ENCODE results near the gene IGF1R. TPM values are rescaled to one million over a fixed set of nuclear protein-coding genes. Genes with fewer than 3 reads are reported as not detected.

The IGF1R gene
- total RNA-seq, 1 experiment from 2014 or later, result 125 TPM

DNA sequence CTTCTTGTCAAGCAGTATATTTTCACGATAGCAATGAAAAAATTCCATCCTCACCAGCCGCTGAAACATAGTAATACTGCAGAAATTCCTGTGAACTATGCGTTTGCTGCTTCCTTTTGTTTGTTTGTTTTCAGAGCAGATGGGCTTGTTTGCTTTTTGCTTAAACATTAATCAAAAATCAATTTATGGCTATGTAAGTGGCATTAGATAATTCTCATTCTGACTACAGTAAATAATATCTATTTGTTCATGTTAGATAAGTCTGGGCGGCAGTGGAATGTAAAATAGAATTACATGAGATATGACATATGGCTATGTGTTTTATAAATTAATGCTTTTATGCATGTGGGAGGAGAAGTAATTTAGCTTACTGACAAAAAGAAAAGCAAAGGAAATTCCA, 195.5 kb downstream of the IGF1R start:
- Mint-ChIP-seq H3K4me1 (peaks cover 78% of the 10 kb centered on the region), H3K36me3 (no peaks in the 10 kb centered on the region; the same call in 1 of the 2 replicates)
- CTCF ChIA-PET, result interaction anchor here (1.0 kb wide), 1 partner anchor 71 kb away, joined by 3 read pairs; no protein-coding TSS in a partner anchor

DNA sequence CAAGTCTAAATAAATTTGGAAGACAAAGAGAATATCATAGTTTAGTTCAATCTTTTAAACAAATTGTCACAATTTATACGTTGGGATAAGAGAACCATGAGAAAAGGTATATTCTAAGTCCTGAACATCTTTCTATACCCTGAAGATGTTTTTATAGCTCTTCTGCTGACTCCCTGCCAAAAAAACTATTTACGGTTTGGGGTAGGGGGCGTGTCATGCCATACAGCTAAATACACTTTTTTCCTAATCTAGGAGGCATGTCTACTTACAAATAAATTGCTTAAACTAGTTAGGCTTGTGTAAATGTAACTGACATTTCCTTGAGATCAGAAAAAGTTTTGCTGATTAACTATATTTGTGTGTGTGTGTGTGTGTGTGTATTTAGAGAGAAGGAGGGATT, 195.9 kb downstream of the IGF1R start:
- Mint-ChIP-seq H3K27ac (peak overlapping the region; percentile 54; the same call in 1 of the 2 replicates), H3K9me3 (no peaks in the 10 kb centered on the region), H3K4me3 (no peak overlapping the region), H3K36me3 (no peaks in the 10 kb centered on the region; the same call in 1 of the 2 replicates), H3K4me1 (peaks cover 79% of the 10 kb centered on the region), H3K27me3 (ENCODE audit: low read depth) (no peaks in the 10 kb centered on the region)
- ATAC-seq (no peak), DNase-seq (ENCODE audit: low spot score) (no peak)
- no peak for TF ChIP-seq ZNF396 (CRISPR knock-in tag; IDR thresholded peaks at IDR 0.05; ENCODE audit: borderline replicate concordance)
- TF ChIP-seq, protein P1, sequence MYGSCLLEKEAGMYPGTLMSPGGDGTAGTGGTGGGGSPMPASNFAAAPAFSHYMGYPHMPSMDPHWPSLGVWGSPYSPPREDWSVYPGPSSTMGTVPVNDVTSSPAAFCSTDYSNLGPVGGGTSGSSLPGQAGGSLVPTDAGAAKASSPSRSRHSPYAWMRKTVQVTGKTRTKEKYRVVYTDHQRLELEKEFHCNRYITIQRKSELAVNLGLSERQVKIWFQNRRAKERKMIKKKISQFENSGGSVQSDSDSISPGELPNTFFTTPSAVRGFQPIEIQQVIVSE (CRISPR knock-in tag; IDR thresholded peaks at IDR 0.05; ENCODE audit: borderline replicate concordance), result no peak
- TF ChIP-seq GRHL2 (CRISPR knock-in tag; IDR thresholded peaks at IDR 0.05; ENCODE audit: insufficient replicate concordance, severe bottlenecking), result no peak
- TF ChIP-seq TCF7 (CRISPR knock-in tag; IDR thresholded peaks at IDR 0.05; ENCODE audit: low read depth), result no peak
- TF ChIP-seq ZNF423 (CRISPR knock-in tag; IDR thresholded peaks at IDR 0.05), result no peak
- TF ChIP-seq, protein P2, sequence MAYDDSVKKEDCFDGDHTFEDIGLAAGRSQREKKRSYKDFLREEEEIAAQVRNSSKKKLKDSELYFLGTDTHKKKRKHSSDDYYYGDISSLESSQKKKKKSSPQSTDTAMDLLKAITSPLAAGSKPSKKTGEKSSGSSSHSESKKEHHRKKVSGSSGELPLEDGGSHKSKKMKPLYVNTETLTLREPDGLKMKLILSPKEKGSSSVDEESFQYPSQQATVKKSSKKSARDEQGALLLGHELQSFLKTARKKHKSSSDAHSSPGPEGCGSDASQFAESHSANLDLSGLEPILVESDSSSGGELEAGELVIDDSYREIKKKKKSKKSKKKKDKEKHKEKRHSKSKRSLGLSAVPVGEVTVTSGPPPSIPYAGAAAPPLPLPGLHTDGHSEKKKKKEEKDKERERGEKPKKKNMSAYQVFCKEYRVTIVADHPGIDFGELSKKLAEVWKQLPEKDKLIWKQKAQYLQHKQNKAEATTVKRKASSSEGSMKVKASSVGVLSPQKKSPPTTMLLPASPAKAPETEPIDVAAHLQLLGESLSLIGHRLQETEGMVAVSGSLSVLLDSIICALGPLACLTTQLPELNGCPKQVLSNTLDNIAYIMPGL (CRISPR knock-in tag; IDR thresholded peaks at IDR 0.05), result no peak
- no peak for TF ChIP-seq ESRRA (CRISPR knock-in tag; IDR thresholded peaks at IDR 0.05; ENCODE audit: borderline replicate concordance)
- TF ChIP-seq, protein P3, sequence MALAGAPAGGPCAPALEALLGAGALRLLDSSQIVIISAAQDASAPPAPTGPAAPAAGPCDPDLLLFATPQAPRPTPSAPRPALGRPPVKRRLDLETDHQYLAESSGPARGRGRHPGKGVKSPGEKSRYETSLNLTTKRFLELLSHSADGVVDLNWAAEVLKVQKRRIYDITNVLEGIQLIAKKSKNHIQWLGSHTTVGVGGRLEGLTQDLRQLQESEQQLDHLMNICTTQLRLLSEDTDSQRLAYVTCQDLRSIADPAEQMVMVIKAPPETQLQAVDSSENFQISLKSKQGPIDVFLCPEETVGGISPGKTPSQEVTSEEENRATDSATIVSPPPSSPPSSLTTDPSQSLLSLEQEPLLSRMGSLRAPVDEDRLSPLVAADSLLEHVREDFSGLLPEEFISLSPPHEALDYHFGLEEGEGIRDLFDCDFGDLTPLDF (CRISPR knock-in tag; IDR thresholded peaks at IDR 0.05), result no peak
- TF ChIP-seq, protein P4, sequence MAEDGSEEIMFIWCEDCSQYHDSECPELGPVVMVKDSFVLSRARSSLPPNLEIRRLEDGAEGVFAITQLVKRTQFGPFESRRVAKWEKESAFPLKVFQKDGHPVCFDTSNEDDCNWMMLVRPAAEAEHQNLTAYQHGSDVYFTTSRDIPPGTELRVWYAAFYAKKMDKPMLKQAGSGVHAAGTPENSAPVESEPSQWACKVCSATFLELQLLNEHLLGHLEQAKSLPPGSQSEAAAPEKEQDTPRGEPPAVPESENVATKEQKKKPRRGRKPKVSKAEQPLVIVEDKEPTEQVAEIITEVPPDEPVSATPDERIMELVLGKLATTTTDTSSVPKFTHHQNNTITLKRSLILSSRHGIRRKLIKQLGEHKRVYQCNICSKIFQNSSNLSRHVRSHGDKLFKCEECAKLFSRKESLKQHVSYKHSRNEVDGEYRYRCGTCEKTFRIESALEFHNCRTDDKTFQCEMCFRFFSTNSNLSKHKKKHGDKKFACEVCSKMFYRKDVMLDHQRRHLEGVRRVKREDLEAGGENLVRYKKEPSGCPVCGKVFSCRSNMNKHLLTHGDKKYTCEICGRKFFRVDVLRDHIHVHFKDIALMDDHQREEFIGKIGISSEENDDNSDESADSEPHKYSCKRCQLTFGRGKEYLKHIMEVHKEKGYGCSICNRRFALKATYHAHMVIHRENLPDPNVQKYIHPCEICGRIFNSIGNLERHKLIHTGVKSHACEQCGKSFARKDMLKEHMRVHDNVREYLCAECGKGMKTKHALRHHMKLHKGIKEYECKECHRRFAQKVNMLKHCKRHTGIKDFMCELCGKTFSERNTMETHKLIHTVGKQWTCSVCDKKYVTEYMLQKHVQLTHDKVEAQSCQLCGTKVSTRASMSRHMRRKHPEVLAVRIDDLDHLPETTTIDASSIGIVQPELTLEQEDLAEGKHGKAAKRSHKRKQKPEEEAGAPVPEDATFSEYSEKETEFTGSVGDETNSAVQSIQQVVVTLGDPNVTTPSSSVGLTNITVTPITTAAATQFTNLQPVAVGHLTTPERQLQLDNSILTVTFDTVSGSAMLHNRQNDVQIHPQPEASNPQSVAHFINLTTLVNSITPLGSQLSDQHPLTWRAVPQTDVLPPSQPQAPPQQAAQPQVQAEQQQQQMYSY (CRISPR knock-in tag; IDR thresholded peaks at IDR 0.05), result no peak
- TF ChIP-seq GTF2I (CRISPR knock-in tag; conservative IDR thresholded peaks at IDR 0.05), result no peak
- TF ChIP-seq FOXK1 (CRISPR knock-in tag; IDR thresholded peaks at IDR 0.05), result no peak
- CTCF ChIA-PET, result interaction anchor here (1.0 kb wide), 1 partner anchor 71 kb away, joined by 3 read pairs; no protein-coding TSS in a partner anchor
- POLR2A ChIA-PET, result interaction anchor here (0.7 to 0.8 kb wide), 2 partner anchors 32 to 196 kb away, joined by 3 read pairs; partner anchors contain the start of gene IGF1R

More for the DNA sequence above, 195.5 kb downstream of the IGF1R start:
- peak; percentile 59; the same call in 1 of the 2 replicates for TF ChIP-seq GABPB1 (CRISPR knock-in tag; IDR thresholded peaks at IDR 0.05)
- TF ChIP-seq, protein P5, sequence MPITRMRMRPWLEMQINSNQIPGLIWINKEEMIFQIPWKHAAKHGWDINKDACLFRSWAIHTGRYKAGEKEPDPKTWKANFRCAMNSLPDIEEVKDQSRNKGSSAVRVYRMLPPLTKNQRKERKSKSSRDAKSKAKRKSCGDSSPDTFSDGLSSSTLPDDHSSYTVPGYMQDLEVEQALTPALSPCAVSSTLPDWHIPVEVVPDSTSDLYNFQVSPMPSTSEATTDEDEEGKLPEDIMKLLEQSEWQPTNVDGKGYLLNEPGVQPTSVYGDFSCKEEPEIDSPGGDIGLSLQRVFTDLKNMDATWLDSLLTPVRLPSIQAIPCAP (CRISPR knock-in tag; IDR thresholded peaks at IDR 0.05), result no peak
- DNase-seq (ENCODE audit: low spot score) (no peak), ATAC-seq (no peak)
- H3K4me3 Mint-ChIP-seq, result no peak overlapping the region
- H3K9me3 Mint-ChIP-seq, result no peaks in the 10 kb centered on the region
- no peaks in the 10 kb centered on the region for H3K27me3 Mint-ChIP-seq (ENCODE audit: low read depth)
- no peak overlapping the region for H3K27ac Mint-ChIP-seq
- POLR2A ChIA-PET, result interaction anchor here (0.8 kb wide), 1 partner anchor 32 kb away, joined by 3 read pairs; no protein-coding TSS in a partner anchor

Measured in WTC11 (cell line).